SW480 (cell line): ENCODE measurements around the gene ERI3.

Experiments
- DNase-seq: peaks from one replicate; pipeline ENCODE4 v3.0.0-alpha.2; 2016; ENCODE audit warnings: low spot score

The ERI3 gene

GRCh38 chr1:44348061-44348485 is 7.0 kb downstream of the ERI3 start:
- DNase-seq: no peak

DNA sequence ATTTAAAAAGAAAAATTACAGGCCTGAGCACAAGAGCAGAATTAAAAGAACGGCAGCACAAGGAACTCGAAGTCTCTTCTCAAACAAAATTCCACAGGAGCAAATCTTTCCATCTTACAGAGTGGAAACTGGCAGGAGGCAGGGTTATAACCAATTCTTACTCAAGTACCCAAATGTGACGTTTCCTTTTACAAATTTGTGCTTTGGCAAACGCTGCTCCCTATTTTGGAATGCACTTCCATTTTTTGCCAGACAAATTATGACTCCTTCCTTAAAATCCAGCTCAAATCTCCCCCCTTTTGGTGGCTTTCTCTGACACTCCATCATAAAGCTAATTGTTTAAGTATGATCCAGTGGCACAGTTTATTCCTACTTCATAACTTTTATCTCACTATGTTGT is 7.8 kb downstream of the ERI3 start:
- no peak for DNase-seq

- no peak for DNase-seq
Measured at GRCh38 chr1:44346878-44347277, 8.2 kb downstream of the ERI3 start.

DNA sequence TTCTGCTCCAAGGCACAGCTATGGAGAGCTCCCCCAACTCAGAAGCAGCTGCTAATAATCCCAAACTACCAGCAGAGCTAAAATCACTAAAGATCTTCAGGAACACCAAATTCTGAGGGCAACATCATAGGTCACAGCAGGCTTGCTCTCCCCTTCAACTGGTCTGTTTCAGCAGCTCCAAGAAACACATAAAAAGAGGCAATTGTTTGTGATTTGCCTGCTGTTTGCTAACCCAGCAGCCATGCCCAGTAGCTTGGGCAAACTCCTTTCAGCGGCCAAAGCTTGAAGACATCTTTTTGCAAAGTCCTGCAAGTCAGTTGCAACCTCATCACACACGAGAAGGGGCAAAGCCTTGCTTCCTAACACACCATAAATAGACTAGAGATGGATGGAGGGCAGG is 8.9 kb downstream of the ERI3 start:
- no peak for DNase-seq

DNA sequence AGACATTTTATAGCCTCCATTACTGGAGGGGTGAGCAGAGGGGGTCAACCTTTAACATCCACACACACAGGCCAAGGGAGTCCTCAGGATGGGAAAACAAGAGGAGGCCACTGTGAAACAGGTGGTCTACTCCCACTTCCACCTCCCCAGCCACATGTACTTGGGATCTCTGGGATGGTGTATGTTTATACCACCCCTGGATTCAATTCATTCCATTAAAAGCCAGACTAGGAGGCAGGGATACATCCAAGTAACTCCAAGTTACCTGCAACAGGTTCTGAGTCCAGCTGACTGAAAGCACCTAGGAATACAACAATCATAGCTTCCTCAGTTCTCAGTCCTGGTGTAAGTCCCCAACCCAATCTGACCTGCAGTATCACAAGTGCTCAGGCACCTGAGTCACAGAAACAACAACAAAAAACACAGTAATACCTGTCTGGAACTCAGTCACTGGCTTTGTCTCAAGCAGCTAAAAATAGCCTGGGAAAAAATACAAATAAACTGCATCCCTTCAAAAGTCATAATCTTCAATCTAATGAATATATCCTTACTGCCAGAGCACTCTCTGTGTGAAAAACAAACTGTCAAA is 9.8 kb downstream of the ERI3 start:
- DNase-seq: no peak

GRCh38 chr1:44339731-44340130 is 15.3 kb downstream of the ERI3 start:
- no peak for DNase-seq

DNA sequence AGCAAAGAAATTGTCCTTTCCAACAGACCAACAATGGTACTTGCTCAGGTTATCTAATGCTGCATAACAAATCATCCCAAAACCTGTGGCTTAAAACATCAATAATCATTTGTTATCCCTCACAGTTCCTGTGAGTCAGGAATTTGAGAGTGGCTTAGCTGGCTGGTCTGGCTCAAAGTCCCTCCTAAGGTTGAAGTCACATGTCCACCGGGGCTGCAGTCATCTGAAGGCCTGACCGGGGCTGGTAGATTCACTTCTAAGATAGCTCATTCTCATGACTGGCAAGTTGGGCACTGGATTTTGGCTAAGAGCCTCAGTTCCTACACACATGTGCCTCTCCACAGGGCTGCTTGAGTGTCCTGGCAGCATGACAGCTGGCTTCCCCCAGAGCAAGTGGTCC is 16.9 kb downstream of the ERI3 start:
- no peak for DNase-seq

DNA sequence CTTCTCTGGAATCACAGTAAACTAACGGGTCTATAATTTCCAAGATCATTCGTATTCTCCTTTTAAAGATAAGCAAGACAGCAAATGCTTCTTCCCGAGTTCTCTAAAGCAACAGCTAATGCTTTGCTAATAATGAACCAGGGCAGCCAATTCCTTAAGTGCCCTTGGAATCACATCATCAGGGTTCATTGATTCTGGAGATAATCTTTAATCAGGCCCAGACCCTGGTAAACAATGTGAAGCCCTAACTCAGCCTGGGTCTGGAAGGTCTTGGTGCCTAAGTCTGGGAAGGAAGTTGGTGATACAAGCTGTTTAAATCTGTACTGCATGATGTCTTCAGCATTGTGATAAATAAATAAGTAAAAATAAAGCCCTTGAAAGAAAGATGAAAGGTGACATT is 18.4 kb downstream of the ERI3 start:
- DNase-seq: no peak

- no peak for DNase-seq
Measured at GRCh38 chr1:44334968-44335367, 20.1 kb downstream of the ERI3 start.

- no peak for DNase-seq
Measured at GRCh38 chr1:44333376-44333775, 21.7 kb downstream of the ERI3 start.

- no peak for DNase-seq
Measured at GRCh38 chr1:44332505-44332904, 22.6 kb downstream of the ERI3 start.

DNA sequence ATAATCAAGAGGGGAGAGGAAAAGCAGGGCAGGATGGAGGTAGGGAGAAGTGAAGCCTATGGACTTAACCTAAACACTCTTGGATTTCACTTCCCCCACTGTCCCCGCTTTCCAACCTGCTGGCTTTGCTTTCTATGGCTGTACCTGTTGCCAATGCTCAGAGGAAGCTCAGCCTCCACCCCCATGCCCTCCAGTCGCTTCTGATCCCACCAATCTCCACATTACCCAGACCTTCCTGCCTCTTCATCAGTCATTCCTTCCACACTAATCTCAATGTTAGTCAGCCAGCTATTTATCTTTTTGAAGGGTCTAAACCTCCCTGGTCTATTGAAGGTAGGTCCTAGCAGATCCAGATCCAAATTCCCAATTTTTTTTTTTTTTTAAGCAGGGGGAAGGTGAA is 24.1 kb downstream of the ERI3 start:
- no peak for DNase-seq

DNA sequence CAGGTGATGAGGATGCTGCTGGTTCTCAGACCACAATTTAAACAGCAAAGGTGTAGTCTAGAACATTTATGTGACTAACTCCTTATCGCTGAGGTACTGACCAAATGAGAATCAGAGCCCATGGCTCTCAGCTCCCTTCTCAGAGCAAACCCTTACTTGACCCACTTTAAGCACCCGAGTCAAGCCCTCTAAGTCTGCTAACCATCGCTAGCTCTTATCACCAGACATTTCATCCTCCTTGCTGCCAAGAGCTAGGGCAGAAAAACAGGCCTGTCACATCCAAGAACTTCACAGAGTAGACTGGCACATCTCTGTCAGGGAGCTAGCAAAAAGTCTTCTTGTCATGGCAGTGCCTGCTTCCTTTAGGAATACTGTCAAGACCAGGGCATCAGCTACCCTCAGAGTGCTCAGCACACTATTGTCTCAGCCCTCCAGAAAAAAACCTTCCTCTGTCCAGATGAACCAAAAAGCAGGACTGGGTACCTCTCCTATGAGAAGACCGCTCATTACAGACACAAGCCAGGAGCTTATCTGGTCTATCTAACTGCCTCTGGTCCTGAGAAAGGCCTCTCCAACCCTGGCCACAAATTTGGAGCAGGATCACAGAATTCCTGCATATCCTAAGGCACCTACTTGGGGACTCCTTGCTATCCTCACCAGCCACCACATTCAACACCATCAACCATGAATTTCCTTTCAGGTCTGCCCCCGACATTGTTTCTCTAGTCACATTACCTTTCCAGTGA is 26.2 kb downstream of the ERI3 start:
- DNase-seq: no peak

DNA sequence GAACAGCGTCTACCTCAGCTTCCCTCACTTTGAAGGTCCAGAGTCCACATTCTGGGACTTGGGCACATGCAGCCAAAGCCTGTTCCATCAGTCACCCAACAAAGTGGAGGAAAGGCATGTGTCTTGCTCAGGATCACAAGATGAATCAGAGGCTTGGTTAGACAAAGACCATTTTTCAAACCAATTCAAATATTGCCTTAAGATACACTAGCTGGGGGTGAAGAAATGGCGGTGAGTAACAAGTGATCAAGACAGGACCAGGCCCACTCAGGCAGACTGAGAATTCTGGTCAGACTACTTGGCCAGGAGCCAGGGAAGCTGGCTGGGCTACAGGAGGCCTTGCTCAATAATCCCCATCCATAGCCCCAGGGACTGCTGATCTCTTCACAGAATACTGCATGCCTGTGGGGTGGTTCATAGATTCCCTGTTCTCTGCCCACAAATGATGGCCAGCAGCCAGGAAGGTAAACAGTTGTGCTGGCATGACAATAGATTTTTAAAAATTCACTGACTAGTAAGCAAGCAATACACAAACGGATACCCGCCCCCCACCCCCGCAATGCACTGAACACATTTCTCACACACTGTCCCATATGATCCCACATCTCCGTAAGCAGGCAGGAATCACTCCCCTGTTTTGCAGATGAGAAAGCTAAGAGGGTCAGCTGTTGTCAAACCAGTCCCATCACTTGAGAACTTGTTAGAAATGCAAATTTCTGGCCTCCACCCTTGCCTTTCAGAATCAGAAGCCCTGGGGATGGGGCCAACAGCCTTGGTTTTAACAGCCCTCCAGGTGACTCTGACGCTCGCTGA is 27.2 kb downstream of the ERI3 start:
- DNase-seq: peak; percentile 92

- no peak for DNase-seq
Measured at GRCh38 chr1:44326821-44327465, 28.1 kb downstream of the ERI3 start.

DNA sequence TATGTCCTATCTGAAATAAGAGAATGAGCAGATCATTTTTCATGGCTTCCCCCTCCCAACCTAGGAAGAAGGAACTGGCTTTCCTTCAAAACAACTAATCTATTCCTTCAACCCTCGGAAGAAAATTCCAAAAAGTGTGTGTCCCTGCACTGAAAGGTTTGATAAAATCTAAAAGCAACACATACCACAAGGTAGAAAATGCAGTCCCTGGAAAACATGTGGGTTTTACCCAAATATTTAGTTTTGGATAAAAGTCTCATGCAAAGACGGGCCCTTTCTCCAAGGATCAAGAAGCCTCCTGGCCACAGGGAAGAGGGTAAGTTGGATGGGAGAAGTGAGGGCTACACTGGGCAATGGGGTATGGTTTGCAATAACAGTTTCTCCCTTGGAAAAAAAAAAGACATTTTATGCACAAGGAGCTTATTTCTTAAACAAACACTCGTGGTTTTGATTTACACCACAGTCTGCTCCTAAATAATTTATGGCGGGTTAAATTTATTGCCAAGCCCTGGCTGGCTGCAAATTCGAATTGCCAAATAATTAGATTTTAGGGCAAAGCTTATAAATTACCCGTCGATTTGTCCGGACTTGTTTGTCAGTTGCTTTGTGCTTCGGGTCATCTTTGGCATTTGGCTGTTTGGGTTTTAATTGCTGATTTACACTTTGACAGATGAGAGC is 28.9 kb downstream of the ERI3 start:
- no peak for DNase-seq

DNA sequence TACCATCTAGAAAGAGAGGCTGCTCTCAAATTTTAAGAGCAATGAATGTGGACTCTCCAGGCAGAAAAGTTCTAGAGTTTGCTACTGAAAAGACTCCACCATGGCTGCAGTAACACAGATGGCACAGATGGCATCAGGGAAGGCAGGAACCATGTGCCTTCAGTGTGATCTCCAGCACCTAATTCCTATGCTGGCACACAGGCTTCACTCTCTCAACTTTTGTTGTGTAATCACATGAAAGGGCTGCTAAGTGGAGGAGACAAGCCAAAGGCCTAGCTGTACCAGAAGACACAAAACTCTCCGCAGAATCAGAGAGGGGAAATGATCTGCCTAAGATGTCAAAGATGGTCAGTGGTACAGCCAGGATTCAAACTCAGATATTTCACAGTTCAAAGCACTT is 31.1 kb downstream of the ERI3 start:
- DNase-seq: no peak

- DNase-seq: no peak
Measured at GRCh38 chr1:44322367-44322766, 32.7 kb downstream of the ERI3 start.

GRCh38 chr1:44321466-44321865 is 33.6 kb downstream of the ERI3 start:
- no peak for DNase-seq

DNA sequence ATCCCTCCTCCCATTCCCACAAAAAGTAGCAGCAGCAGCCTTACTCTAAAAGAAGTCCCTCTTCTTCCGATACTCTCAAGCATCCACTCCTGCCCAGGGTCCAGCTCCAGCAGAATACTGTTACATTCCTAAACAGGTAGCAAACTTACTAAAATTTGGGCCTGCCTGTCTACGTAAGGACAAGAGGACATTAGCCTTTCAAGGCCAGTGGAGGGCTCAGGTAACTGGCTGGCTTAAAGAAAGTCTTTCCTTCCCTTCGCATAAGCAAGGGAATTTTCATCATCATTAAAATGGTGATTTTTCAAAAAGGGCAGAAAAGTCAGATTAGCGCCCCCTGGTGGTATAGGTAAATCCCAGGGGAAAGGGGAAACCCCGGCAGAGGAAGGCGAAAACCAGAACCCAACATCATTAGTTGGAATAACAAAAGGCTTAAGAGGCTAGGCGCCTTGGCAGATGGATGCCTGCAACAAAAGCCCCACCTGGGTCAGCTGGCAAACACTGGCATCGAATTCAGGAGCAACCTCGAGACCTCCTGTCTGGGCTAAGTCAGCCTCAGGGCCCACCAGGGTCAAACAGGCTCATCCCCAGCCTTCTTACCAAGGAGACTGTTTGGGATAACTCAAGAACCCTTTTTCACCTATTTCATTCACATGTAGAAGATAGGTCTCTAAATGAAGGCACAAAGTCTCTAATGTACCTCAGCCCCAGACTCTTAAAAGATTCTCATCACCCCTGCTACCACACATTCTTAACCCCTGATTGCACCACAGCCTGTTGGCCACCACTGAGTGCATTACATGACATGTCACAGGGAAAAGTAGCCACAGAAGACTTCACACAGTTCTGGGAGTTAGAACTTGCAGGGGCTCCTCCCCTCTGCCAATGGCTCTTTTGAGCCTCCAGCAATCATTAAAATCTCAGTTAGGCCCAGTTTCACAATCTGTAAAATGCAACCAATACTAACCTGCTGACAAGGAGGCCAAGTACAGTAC is 36.7 kb downstream of the ERI3 start:
- peak; percentile 15 for DNase-seq

DNA sequence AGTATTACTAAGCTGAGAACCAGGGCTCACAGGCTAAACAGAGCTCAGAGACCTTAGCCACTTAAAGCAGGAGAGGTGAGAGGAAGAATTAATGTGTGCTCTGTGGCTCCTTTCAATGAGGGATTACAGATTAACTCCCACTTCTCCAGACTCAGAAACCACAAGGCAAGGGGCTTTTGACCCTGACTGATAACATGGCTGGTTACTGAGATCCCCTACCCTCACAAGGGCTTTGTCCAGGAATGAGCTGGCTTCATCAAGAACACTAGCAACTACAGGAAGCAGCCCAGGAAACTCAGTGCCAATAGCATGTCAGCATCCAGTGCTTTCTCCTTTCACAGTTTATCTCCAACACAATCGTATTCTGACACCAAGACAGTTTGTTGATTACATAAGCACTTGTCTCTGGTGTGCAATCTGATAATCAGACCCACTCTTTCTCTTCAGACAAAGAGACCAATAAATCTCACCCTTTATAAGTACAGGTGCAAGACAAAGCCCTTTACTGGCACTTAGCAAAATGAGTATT is 38.8 kb downstream of the ERI3 start:
- no peak for DNase-seq
